ENCODE measurements around the gene SLC35E1. TPM values are rescaled to one million over a fixed set of nuclear protein-coding genes. Genes with fewer than 3 reads are reported as not detected.

Gene SLC35E1
- total and polyA plus RNA-seq, 10 donors, result 13.2 to 36.6 (median 29.9) TPM

GRCh38 chr19:16609511-16610200 is 37.4 kb upstream of the SLC35E1 start:
- WGBS, 5 donors, result 64 to 84% (median 76%) methylated on average over 5 of the region's 5 CpGs
- H3K27me3 ChIP-seq (replicated peaks in 1 of 7), result no peaks in the 10 kb centered on the region
- peak overlapping the region in 2 of 8 donors; percentile 78 to 81 for H3K27ac ChIP-seq
- DNase-seq, result no peak
- intact Hi-C loops (cut with DNase I; ENCODE audit: low total_unique reads), result no loop called here
- peaks cover 0 to 15% (median 0%) of the 10 kb centered on the region in 6 donors for H3K36me3 ChIP-seq
- TF ChIP-seq POLR2AphosphoS5 (IDR thresholded peaks at IDR 0.05), result no peak
- TF ChIP-seq POLR2A (IDR thresholded peaks at IDR 0.05), result no peak
- TF ChIP-seq CTCF (IDR thresholded peaks at IDR 0.05 in 8 of 11, conservative IDR thresholded peaks at IDR 0.05 in 3 of 11), result no peak
- peaks cover 24 to 100% (median 80%) of the 10 kb centered on the region in 6 donors for H3K4me1 ChIP-seq
- H3K9me3 ChIP-seq, result no peaks in the 10 kb centered on the region
- H3K4me3 ChIP-seq, result no peak overlapping the region

- 93 to 98% (median 95%) methylated on average over 1 of the region's 1 CpG for WGBS, 5 donors
Observed at GRCh38 chr19:16608290-16608739, 36.1 kb upstream of the SLC35E1 start.

DNA sequence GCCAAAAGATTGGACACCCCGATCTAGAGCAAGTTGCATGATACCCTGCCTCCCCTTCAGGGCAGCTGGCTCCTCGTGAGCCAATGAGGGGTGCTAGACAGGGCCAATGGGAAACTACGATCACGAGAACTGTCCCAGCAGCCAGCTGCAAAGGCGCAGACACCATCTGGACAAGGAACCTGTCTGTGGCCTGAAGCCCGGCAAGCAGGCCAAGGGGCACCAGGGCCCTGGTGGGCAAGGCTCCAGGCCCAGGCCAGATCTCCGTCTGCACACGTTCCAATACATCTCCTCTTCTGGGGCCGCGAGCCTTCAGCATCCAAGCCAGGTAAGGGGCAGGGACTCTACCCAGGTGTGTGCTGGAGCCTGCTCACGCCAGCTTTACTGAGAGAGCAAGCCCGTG is 35.6 kb upstream of the SLC35E1 start:
- peaks cover 20 to 100% (median 70%) of the 10 kb centered on the region in 6 donors for H3K4me1 ChIP-seq
- DNase-seq, result no peak
- no peak overlapping the region for H3K4me3 ChIP-seq
- TF ChIP-seq POLR2A (IDR thresholded peaks at IDR 0.05) (no peak), POLR2AphosphoS5 (IDR thresholded peaks at IDR 0.05) (peak in 2 of 3 donors; percentile 16 to 39)
- H3K9me3 ChIP-seq, result no peaks in the 10 kb centered on the region
- H3K27me3 ChIP-seq (replicated peaks in 1 of 7), result no peaks in the 10 kb centered on the region
- 86 to 89% (median 89%) methylated on average over 8 to 12 of the region's 12 CpGs for WGBS, 5 donors
- intact Hi-C loops (cut with DNase I; ENCODE audit: low total_unique reads), result no loop called here
- peaks cover 0 to 15% (median 0%) of the 10 kb centered on the region in 6 donors for H3K36me3 ChIP-seq
- H3K27ac ChIP-seq, result peak overlapping the region in 5 of 8 donors; percentile 29 to 88 (median 78)

More at GRCh38 chr19:16608290-16608739, 36.1 kb upstream of the SLC35E1 start:
- H3K9me3 ChIP-seq, result no peaks in the 10 kb centered on the region
- H3K27me3 ChIP-seq (replicated peaks in 1 of 7), result no peaks in the 10 kb centered on the region
- intact Hi-C loops (cut with DNase I; ENCODE audit: low total_unique reads), result no loop called here
- H3K4me1 ChIP-seq, result peaks cover 23 to 100% (median 73%) of the 10 kb centered on the region in 6 donors
- H3K27ac ChIP-seq, result peak overlapping the region in 5 of 8 donors; percentile 29 to 88 (median 78)
- no peak for DNase-seq
- TF ChIP-seq POLR2AphosphoS5 (IDR thresholded peaks at IDR 0.05) (peak in 1 of 3 donors; percentile 50), CTCF (IDR thresholded peaks at IDR 0.05 in 8 of 11, conservative IDR thresholded peaks at IDR 0.05 in 3 of 11) (no peak)
- H3K36me3 ChIP-seq, result peaks cover 0 to 15% (median 0%) of the 10 kb centered on the region in 6 donors
- H3K4me3 ChIP-seq, result no peak overlapping the region

DNA sequence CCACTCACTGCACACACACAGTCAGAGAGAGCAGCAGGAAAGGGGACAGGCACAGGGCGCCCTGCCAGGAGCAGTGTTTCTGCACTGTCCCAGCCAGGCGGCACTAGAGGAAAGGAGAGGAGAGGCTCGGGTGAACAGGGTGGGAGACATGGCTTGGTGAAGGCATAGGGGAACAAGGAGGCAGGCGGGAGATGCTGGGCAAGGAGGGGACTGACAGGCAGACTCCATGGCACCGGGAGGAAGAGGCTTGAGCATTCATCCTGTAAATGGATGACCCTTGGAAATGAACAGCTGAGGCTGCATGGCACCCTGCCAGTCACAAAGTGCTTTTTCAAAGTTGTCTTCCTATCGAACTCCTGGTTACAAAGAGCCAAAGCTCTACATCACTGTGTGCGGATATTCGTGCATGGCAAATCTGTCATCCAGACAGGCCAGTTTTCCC is 33.4 kb upstream of the SLC35E1 start:
- Histone ChIP-seq H3K36me3 (peaks cover 0 to 24% (median 0%) of the 10 kb centered on the region in 6 donors), H3K9me3 (no peaks in the 10 kb centered on the region), H3K27ac (peak overlapping the region in 3 of 8 donors; percentile 7 to 58 (median 49)), H3K27me3 (replicated peaks in 1 of 7) (no peaks in the 10 kb centered on the region), H3K4me3 (no peak overlapping the region), H3K4me1 (peaks cover 15 to 85% (median 57%) of the 10 kb centered on the region in 6 donors)
- intact Hi-C loops (cut with DNase I; ENCODE audit: low total_unique reads), result no loop called here
- no peak for DNase-seq
- peak in 1 of 11 experiments; percentile 8 for TF ChIP-seq CTCF (IDR thresholded peaks at IDR 0.05 in 8 of 11, conservative IDR thresholded peaks at IDR 0.05 in 3 of 11)
- TF ChIP-seq POLR2A (IDR thresholded peaks at IDR 0.05), result no peak
- 43 to 74% (median 66%) methylated on average over 8 of the region's 8 CpGs for WGBS, 5 donors

All from spleen (tissue), 11 donors.